ENCODE results near the gene IRF1.

DNA sequence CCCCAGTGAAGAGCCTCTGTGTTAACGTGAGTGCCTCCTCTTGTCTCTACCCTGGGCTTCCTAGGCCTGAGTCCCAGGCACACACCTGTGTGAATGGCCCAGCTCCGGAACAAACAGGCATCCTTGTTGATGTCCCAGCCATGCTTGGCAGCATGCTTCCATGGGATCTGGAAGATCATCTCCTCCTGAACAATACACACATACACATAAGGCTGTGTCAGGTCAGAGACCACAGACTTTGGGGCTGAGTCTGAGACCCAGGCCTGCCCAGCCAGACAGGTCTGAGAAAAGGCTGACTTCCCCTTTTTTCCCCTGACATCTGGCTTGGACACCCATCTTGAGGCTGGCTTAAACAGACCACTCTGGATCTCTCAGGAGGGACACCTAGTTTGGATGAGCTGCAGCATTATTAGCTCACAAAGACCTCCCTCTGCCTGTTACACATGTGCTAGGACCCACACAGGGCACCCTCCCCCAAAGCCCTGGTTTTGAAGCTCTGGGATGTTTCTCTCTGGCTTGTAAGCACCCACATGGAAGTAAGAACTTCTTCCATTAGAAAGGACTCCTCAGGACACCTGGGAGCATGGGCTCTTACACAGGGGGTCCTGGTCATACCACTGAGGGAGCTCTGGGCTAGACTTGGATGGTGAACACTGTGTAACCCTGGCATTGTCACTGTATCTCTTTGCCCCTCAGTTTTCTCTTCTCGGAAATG is 2.6 kb downstream of the IRF1 start:
- TF ChIP-seq, protein P1, sequence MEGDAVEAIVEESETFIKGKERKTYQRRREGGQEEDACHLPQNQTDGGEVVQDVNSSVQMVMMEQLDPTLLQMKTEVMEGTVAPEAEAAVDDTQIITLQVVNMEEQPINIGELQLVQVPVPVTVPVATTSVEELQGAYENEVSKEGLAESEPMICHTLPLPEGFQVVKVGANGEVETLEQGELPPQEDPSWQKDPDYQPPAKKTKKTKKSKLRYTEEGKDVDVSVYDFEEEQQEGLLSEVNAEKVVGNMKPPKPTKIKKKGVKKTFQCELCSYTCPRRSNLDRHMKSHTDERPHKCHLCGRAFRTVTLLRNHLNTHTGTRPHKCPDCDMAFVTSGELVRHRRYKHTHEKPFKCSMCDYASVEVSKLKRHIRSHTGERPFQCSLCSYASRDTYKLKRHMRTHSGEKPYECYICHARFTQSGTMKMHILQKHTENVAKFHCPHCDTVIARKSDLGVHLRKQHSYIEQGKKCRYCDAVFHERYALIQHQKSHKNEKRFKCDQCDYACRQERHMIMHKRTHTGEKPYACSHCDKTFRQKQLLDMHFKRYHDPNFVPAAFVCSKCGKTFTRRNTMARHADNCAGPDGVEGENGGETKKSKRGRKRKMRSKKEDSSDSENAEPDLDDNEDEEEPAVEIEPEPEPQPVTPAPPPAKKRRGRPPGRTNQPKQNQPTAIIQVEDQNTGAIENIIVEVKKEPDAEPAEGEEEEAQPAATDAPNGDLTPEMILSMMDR (IDR thresholded peaks at IDR 0.05) = no peak
- no peak for TF ChIP-seq POLR2AphosphoS5 (IDR thresholded peaks at IDR 0.05; ENCODE audit: low read depth, low read length)
- TF ChIP-seq TCF7L2 (IDR thresholded peaks at IDR 0.05; ENCODE audit: low read depth, low read length) = no peak
- no peak for TF ChIP-seq REST (IDR thresholded peaks at IDR 0.05; ENCODE audit: insufficient read depth in 1 of 2, low read depth in 2 of 2, low read length in 1 of 2)
- TF ChIP-seq SIN3A (IDR thresholded peaks at IDR 0.05; ENCODE audit: borderline replicate concordance, insufficient read depth, low read depth, low read length) = no peak
